ENCODE results near the gene MAD1L1.
A peak's percentile ranks its signal among the peaks of the same experiment; 100 is the strongest.
"Not testable (repeated sequence)": the region's sequence is repeated elsewhere in the genome, so short reads cannot be mapped to it uniquely, and the experiment has no call there.

MAD1L1 gene

GRCh38 chr7:2080477-2080876, 152.3 kb downstream of the MAD1L1 start:
- DNase-seq = no peak

- DNase-seq = no peak
Measured at GRCh38 chr7:2080060-2080387, 152.7 kb downstream of the MAD1L1 start.

GRCh38 chr7:2079332-2080059, 153.2 kb downstream of the MAD1L1 start:
- DNase-seq = no peak

- no peak for DNase-seq
Measured at GRCh38 chr7:2078899-2079298, 153.8 kb downstream of the MAD1L1 start.

- DNase-seq = no peak
Measured at GRCh38 chr7:2076649-2077064, 156.1 kb downstream of the MAD1L1 start.

- no peak for DNase-seq
Measured at GRCh38 chr7:2075811-2076210, 156.9 kb downstream of the MAD1L1 start.

- DNase-seq = no peak
Measured at GRCh38 chr7:2074691-2075090, 158.1 kb downstream of the MAD1L1 start.

- no peak for DNase-seq
Measured at GRCh38 chr7:2072798-2073197, 159.9 kb downstream of the MAD1L1 start.

GRCh38 chr7:2072042-2072441, 160.7 kb downstream of the MAD1L1 start:
- no peak for DNase-seq

- DNase-seq = no peak
Measured at GRCh38 chr7:2071133-2071832, 161.5 kb downstream of the MAD1L1 start.

GRCh38 chr7:2070151-2070763, 162.5 kb downstream of the MAD1L1 start:
- DNase-seq = no peak

- DNase-seq = no peak
Measured at GRCh38 chr7:2069472-2069860, 163.3 kb downstream of the MAD1L1 start.

- no peak for DNase-seq
Measured at GRCh38 chr7:2068693-2069471, 163.9 kb downstream of the MAD1L1 start.

GRCh38 chr7:2066251-2066919, 166.4 kb downstream of the MAD1L1 start:
- DNase-seq = peak; percentile 34

GRCh38 chr7:2065528-2065927, 167.2 kb downstream of the MAD1L1 start:
- no peak for DNase-seq

GRCh38 chr7:2063563-2064260, 169.0 kb downstream of the MAD1L1 start:
- no peak for DNase-seq

GRCh38 chr7:2062648-2063047, 170.1 kb downstream of the MAD1L1 start:
- no peak for DNase-seq

GRCh38 chr7:2060701-2061100, 172.0 kb downstream of the MAD1L1 start:
- no peak for DNase-seq

- no peak for DNase-seq
Measured at GRCh38 chr7:2059964-2060700, 172.6 kb downstream of the MAD1L1 start.

GRCh38 chr7:2058246-2058645, 174.5 kb downstream of the MAD1L1 start:
- not testable (repeated sequence) for DNase-seq

- DNase-seq = no peak
Measured at GRCh38 chr7:2055956-2056355, 176.8 kb downstream of the MAD1L1 start.

GRCh38 chr7:2054927-2055326, 177.8 kb downstream of the MAD1L1 start:
- no peak for DNase-seq

All from activated gamma-delta T cell treated with Interleukin-2 at 50 U/mL for 16 hours (primary cell).